Astrocyte of the cerebellum (primary cell): ENCODE measurements around the gene FGFBP1.

ENCODE experiments used
- DNase-seq: peaks from one replicate; pipeline ENCODE4 v3.0.0-alpha.2; 2011; ENCODE audit warnings: low read depth
- H3K4me3 ChIP-seq: 2 replicates; pipeline ENCODE4 v1.5.1; 2011; ENCODE audit warnings: mild to moderate bottlenecking, low read depth, low read length, moderate library complexity
- CTCF ChIP-seq: IDR thresholded peaks from 2 replicates; pipeline ENCODE4 v1.5.1; 2012; ENCODE audit warnings: low read length, low read depth, moderate library complexity, mild to moderate bottlenecking; ENCODE audit errors: missing control alignments
- in situ Hi-C: cut with HindIII; loops from 2 replicates; pipeline ENCODE4 v1.10.0; 2017; ENCODE audit warnings: low sequenced_read_pairs

FGFBP1 gene

GRCh38 chr4:15938640-15939039 is at the start of gene FGFBP1:
Gene FGFBP1 (minus strand): TSS chr4:15938740. CDS start chr4:15936632, 2,108 bp downstream.
- no peak for TF ChIP-seq CTCF
- H3K4me3 ChIP-seq, result no peak within 1 kb of the TSS
- in situ Hi-C loops, result no loop called here
- DNase-seq, result no peak

GRCh38 chr4:15988222-15988621 is 49.7 kb upstream of the FGFBP1 start:
- no peak for TF ChIP-seq CTCF
- in situ Hi-C loops, result no loop called here
- DNase-seq, result no peak
- H3K4me3 ChIP-seq, result no peak overlapping the region

GRCh38 chr4:15986907-15987306 is 48.4 kb upstream of the FGFBP1 start:
- no peak for TF ChIP-seq CTCF
- H3K4me3 ChIP-seq, result no peak overlapping the region
- in situ Hi-C loops, result no loop called here
- DNase-seq, result no peak

GRCh38 chr4:15983610-15984009 is 45.1 kb upstream of the FGFBP1 start:
- TF ChIP-seq CTCF, result no peak
- no peak overlapping the region for H3K4me3 ChIP-seq
- in situ Hi-C loops, result no loop called here
- DNase-seq, result no peak

GRCh38 chr4:15982842-15983524 is 44.4 kb upstream of the FGFBP1 start:
- TF ChIP-seq CTCF, result no peak
- in situ Hi-C loops, result no loop called here
- no peak overlapping the region for H3K4me3 ChIP-seq
- DNase-seq, result no peak

- in situ Hi-C loops, result no loop called here
- H3K4me3 ChIP-seq, result no peak overlapping the region
- no peak for TF ChIP-seq CTCF
- no peak for DNase-seq
These were observed 38.2 kb upstream of the FGFBP1 start for GRCh38 chr4:15976456-15977447.
